ENCODE measurements around the gene NUDT1. TPM values are rescaled to one million over a fixed set of nuclear protein-coding genes. Genes with fewer than 3 reads are reported as not detected.
"Not testable (repeated sequence)": the region's sequence is repeated elsewhere in the genome, so short reads cannot be mapped to it uniquely, and the experiment has no call there.

NUDT1 gene
- total RNA-seq, 4 donors from 2014 or later, result 4.2 to 23.6 (median 9.5) TPM; not detected in 1

- H3K27me3 ChIP-seq, result no peaks in the 10 kb centered on the region
- no peak overlapping the region for H3K4me3 ChIP-seq
- peaks cover 0 to 13% (median 0%) of the 10 kb centered on the region in 4 donors for H3K36me3 ChIP-seq
- H3K27ac ChIP-seq, result no peak overlapping the region
- H3K4me1 ChIP-seq, result no peaks in the 10 kb centered on the region
- 78 to 80% methylated on average over 3 to 10 of the region's 10 CpGs for WGBS, 2 donors (ENCODE audit: low coverage in 1 of 2)
- intact Hi-C loops (cut with DNase I; ENCODE audit: low total_unique reads) (no loop called here), in situ Hi-C loops (cut with MboI; ENCODE audit: low pct_ligation_motif_present in 1 of 4, low pct_unique_long_range_greater_than_20kb in 1 of 4, low sequenced_read_pairs in 3 of 4) (no loop called here)
- DNase-seq, result no peak
- H3K9me3 ChIP-seq, result no peaks in the 10 kb centered on the region
- TF ChIP-seq CTCF (IDR thresholded peaks at IDR 0.05), result no peak
- no peak for TF ChIP-seq POLR2A (IDR thresholded peaks at IDR 0.05)
- TF ChIP-seq EP300 (IDR thresholded peaks at IDR 0.05; ENCODE audit: low read depth), result no peak
- no peak for TF ChIP-seq POLR2AphosphoS5 (IDR thresholded peaks at IDR 0.05)
These were observed 24.9 kb downstream of the NUDT1 start for GRCh38 chr7:2266911-2267310.

- WGBS, 2 donors (ENCODE audit: low coverage in 1 of 2), result 79% methylated on average over 15 of the region's 18 CpGs; no CpG with 5 or more reads in 1 of the 2 donors
- intact Hi-C loops (cut with DNase I; ENCODE audit: low total_unique reads), result not testable (repeated sequence)
These were observed 27.3 kb downstream of the NUDT1 start for GRCh38 chr7:2269089-2269990.

GRCh38 chr7:2269991-2270460, 28.0 kb downstream of the NUDT1 start:
- no peaks in the 10 kb centered on the region for H3K27me3 ChIP-seq
- in situ Hi-C loops (cut with MboI; ENCODE audit: low pct_ligation_motif_present in 1 of 4, low pct_unique_long_range_greater_than_20kb in 1 of 4, low sequenced_read_pairs in 3 of 4), result no loop called here

More at GRCh38 chr7:2269089-2269990, 27.3 kb downstream of the NUDT1 start:
- H3K36me3 ChIP-seq; in situ Hi-C loops (cut with MboI; ENCODE audit: low pct_ligation_motif_present in 1 of 4, low pct_unique_long_range_greater_than_20kb in 1 of 4, low sequenced_read_pairs in 3 of 4); DNase-seq; H3K9me3 ChIP-seq; H3K4me1 ChIP-seq; H3K27ac ChIP-seq; H3K4me3 ChIP-seq; H3K27me3 ChIP-seq: not testable (repeated sequence)

GRCh38 chr7:2270495-2270894, 28.5 kb downstream of the NUDT1 start:
- no peak overlapping the region for H3K27ac ChIP-seq
- H3K4me3 ChIP-seq, result no peak overlapping the region
- no peaks in the 10 kb centered on the region for H3K36me3 ChIP-seq
- in situ Hi-C loops (cut with MboI; ENCODE audit: low pct_ligation_motif_present in 1 of 4, low pct_unique_long_range_greater_than_20kb in 1 of 4, low sequenced_read_pairs in 3 of 4), result no loop called here
- WGBS, 2 donors (ENCODE audit: low coverage in 1 of 2), result 80 to 93% methylated on average over 1 to 8 of the region's 8 CpGs
- no peaks in the 10 kb centered on the region for H3K4me1 ChIP-seq
- DNase-seq, result no peak
- TF ChIP-seq POLR2A (IDR thresholded peaks at IDR 0.05), result no peak
- TF ChIP-seq EP300 (IDR thresholded peaks at IDR 0.05; ENCODE audit: low read depth), result no peak
- no peak for TF ChIP-seq POLR2AphosphoS5 (IDR thresholded peaks at IDR 0.05)
- no peak for TF ChIP-seq CTCF (IDR thresholded peaks at IDR 0.05)
- H3K27me3 ChIP-seq, result no peaks in the 10 kb centered on the region
- no peaks in the 10 kb centered on the region for H3K9me3 ChIP-seq
- intact Hi-C loops (cut with DNase I; ENCODE audit: low total_unique reads), result no loop called here

More at GRCh38 chr7:2269991-2270460, 28.0 kb downstream of the NUDT1 start:
- Histone ChIP-seq H3K9me3 (no peaks in the 10 kb centered on the region), H3K27ac (no peak overlapping the region), H3K36me3 (no peaks in the 10 kb centered on the region), H3K4me1 (no peaks in the 10 kb centered on the region), H3K4me3 (no peak overlapping the region)
- DNase-seq, result no peak
- TF ChIP-seq CTCF (IDR thresholded peaks at IDR 0.05), result no peak
- TF ChIP-seq EP300 (IDR thresholded peaks at IDR 0.05; ENCODE audit: low read depth), result no peak
- TF ChIP-seq POLR2A (IDR thresholded peaks at IDR 0.05), result no peak
- no peak for TF ChIP-seq POLR2AphosphoS5 (IDR thresholded peaks at IDR 0.05)
- intact Hi-C loops (cut with DNase I; ENCODE audit: low total_unique reads), result no loop called here
- WGBS, 2 donors (ENCODE audit: low coverage in 1 of 2), result 95% methylated on average over 10 of the region's 10 CpGs; no CpG with 5 or more reads in 1 of the 2 donors

Data from transverse colon (tissue), 4 donors.